ENCODE measurements around the gene TM4SF4.

The TM4SF4 gene

GRCh38 chr3:149494759-149495580 is 20.5 kb downstream of the TM4SF4 start:
- peak; percentile 49 for DNase-seq (ENCODE audit: low read depth, low spot score)
- TF ChIP-seq CTCF (IDR thresholded peaks at IDR 0.05; ENCODE audit: low read depth, low read length), result no peak
- H3K4me3 ChIP-seq (ENCODE audit: low read depth, low read length), result no peak overlapping the region
- in situ Hi-C loops (cut with HindIII; ENCODE audit: low sequenced_read_pairs), result no loop called here

GRCh38 chr3:149495581-149496125 is 21.2 kb downstream of the TM4SF4 start:
- no peak for DNase-seq (ENCODE audit: low read depth, low spot score)
- no peak overlapping the region for H3K4me3 ChIP-seq (ENCODE audit: low read depth, low read length)

GRCh38 chr3:149496891-149497290 is 22.4 kb downstream of the TM4SF4 start:
- in situ Hi-C loops (cut with HindIII; ENCODE audit: low sequenced_read_pairs), result no loop called here
- no peak overlapping the region for H3K4me3 ChIP-seq (ENCODE audit: low read depth, low read length)

More at GRCh38 chr3:149495581-149496125, 21.2 kb downstream of the TM4SF4 start:
- TF ChIP-seq CTCF (IDR thresholded peaks at IDR 0.05; ENCODE audit: low read depth, low read length), result no peak
- in situ Hi-C loops (cut with HindIII; ENCODE audit: low sequenced_read_pairs), result no loop called here

GRCh38 chr3:149497966-149498670 is 23.6 kb downstream of the TM4SF4 start:
- no peak for DNase-seq (ENCODE audit: low read depth, low spot score)
- no peak overlapping the region for H3K4me3 ChIP-seq (ENCODE audit: low read depth, low read length)
- TF ChIP-seq CTCF (IDR thresholded peaks at IDR 0.05; ENCODE audit: low read depth, low read length), result no peak
- in situ Hi-C loops (cut with HindIII; ENCODE audit: low sequenced_read_pairs), result no loop called here

More at GRCh38 chr3:149496891-149497290, 22.4 kb downstream of the TM4SF4 start:
- no peak for DNase-seq (ENCODE audit: low read depth, low spot score)
- no peak for TF ChIP-seq CTCF (IDR thresholded peaks at IDR 0.05; ENCODE audit: low read depth, low read length)

GRCh38 chr3:149501524-149501923 is 27.0 kb downstream of the TM4SF4 start:
- no peak overlapping the region for H3K4me3 ChIP-seq (ENCODE audit: low read depth, low read length)
- DNase-seq (ENCODE audit: low read depth, low spot score), result peak; percentile 93
- TF ChIP-seq CTCF (IDR thresholded peaks at IDR 0.05; ENCODE audit: low read depth, low read length), result no peak
- in situ Hi-C loops (cut with HindIII; ENCODE audit: low sequenced_read_pairs), result loop anchor here (25.0 kb wide), 1 partner anchor 261 kb away; the partner anchor contains the start of gene COMMD2

GRCh38 chr3:149502438-149502837 is 27.9 kb downstream of the TM4SF4 start:
- TF ChIP-seq CTCF (IDR thresholded peaks at IDR 0.05; ENCODE audit: low read depth, low read length), result no peak
- no peak overlapping the region for H3K4me3 ChIP-seq (ENCODE audit: low read depth, low read length)
- DNase-seq (ENCODE audit: low read depth, low spot score), result no peak
- in situ Hi-C loops (cut with HindIII; ENCODE audit: low sequenced_read_pairs), result loop anchor here (25.0 kb wide), 1 partner anchor 260 kb away; the partner anchor contains the start of gene COMMD2
